ENCODE data around the gene PLCE1. TPM values are rescaled to one million over a fixed set of nuclear protein-coding genes. Genes with fewer than 3 reads are reported as not detected.
"Not testable (repeated sequence)": the region's sequence is repeated elsewhere in the genome, so short reads cannot be mapped to it uniquely, and the experiment has no call there.

Gene PLCE1
- total and polyA plus RNA-seq, 7 experiments from 2014 or later, result 0.03 to 0.30 (median 0.14) TPM; not detected in 3

- CTCF ChIA-PET, result not testable (repeated sequence)
These were observed 23.2 kb upstream of the PLCE1 start for GRCh38 chr10:93970433-93971010.

GRCh38 chr10:93973748-93974445 is 19.8 kb upstream of the PLCE1 start:
- Histone ChIP-seq H3K27ac (ENCODE audit: low read depth, low read length) (no peak overlapping the region), H3K4me3 (ENCODE audit: low read length) (no peak overlapping the region), H3K27me3 (ENCODE audit: control insufficient read depth in 2 of 2, insufficient read depth in 2 of 2, low read length in 2 of 2) (no peaks in the 10 kb centered on the region), H3K9me3 (ENCODE audit: control insufficient read depth in 2 of 3, low read length in 3 of 3) (no peaks in the 10 kb centered on the region), H3K36me3 (ENCODE audit: control insufficient read depth in 2 of 3, insufficient read depth in 3 of 3, low read length in 3 of 3) (no peaks in the 10 kb centered on the region), H3K4me1 (ENCODE audit: control insufficient read depth in 2 of 2, insufficient read depth in 2 of 2, low read length in 2 of 2) (no peaks in the 10 kb centered on the region)
- CTCF ChIA-PET, result interaction anchor here (0.7 kb wide), 1 partner anchor 993 kb away, joined by 3 read pairs; no protein-coding TSS in a partner anchor
- Mint-ChIP-seq H3K27me3 (peaks cover 2 to 9% (median 3%) of the 10 kb centered on the region in 5 donors), H3K9me3 (peaks cover 0 to 17% (median 2%) of the 10 kb centered on the region in 11 donors), H3K4me3 (no peak overlapping the region), H3K36me3 (peaks cover 0 to 3% (median 0%) of the 10 kb centered on the region in 5 donors), H3K27ac (no peak overlapping the region), H3K4me1 (no peaks in the 10 kb centered on the region)
- intact Hi-C loops (cut with micrococcal nuclease), result no loop called here
- DNase-seq (no peak), ATAC-seq (no peak)
- POLR2A ChIA-PET, result no interaction called here

More at GRCh38 chr10:93970433-93971010, 23.2 kb upstream of the PLCE1 start:
- DNase-seq; H3K27me3 ChIP-seq (ENCODE audit: control insufficient read depth in 2 of 2, insufficient read depth in 2 of 2, low read length in 2 of 2); H3K27ac ChIP-seq (ENCODE audit: low read depth, low read length); ATAC-seq; H3K9me3 ChIP-seq (ENCODE audit: control insufficient read depth in 2 of 3, low read length in 3 of 3); intact Hi-C loops (cut with micrococcal nuclease); H3K4me1 ChIP-seq (ENCODE audit: control insufficient read depth in 2 of 2, insufficient read depth in 2 of 2, low read length in 2 of 2); H3K36me3 ChIP-seq (ENCODE audit: control insufficient read depth in 2 of 3, insufficient read depth in 3 of 3, low read length in 3 of 3); H3K4me3 ChIP-seq (ENCODE audit: low read length); H3K4me3 Mint-ChIP-seq; H3K4me1 Mint-ChIP-seq; H3K36me3 Mint-ChIP-seq; H3K27me3 Mint-ChIP-seq; H3K27ac Mint-ChIP-seq; POLR2A ChIA-PET: not testable (repeated sequence)
- peaks cover 0 to 17% (median 5%) of the 10 kb centered on the region in 11 donors for H3K9me3 Mint-ChIP-seq

- Histone ChIP-seq H3K27me3 (ENCODE audit: control insufficient read depth in 2 of 2, insufficient read depth in 2 of 2, low read length in 2 of 2) (no peaks in the 10 kb centered on the region), H3K27ac (ENCODE audit: low read depth, low read length) (no peak overlapping the region), H3K36me3 (ENCODE audit: control insufficient read depth in 2 of 3, insufficient read depth in 3 of 3, low read length in 3 of 3) (no peaks in the 10 kb centered on the region), H3K4me1 (ENCODE audit: control insufficient read depth in 2 of 2, insufficient read depth in 2 of 2, low read length in 2 of 2) (no peaks in the 10 kb centered on the region), H3K4me3 (ENCODE audit: low read length) (no peak overlapping the region), H3K9me3 (ENCODE audit: control insufficient read depth in 2 of 3, low read length in 3 of 3) (no peaks in the 10 kb centered on the region)
- Mint-ChIP-seq H3K4me1 (no peaks in the 10 kb centered on the region), H3K27me3 (peaks cover 2 to 22% (median 12%) of the 10 kb centered on the region in 5 donors), H3K9me3 (peaks cover 0 to 6% (median 0%) of the 10 kb centered on the region in 11 donors), H3K36me3 (peaks cover 0 to 3% (median 0%) of the 10 kb centered on the region in 5 donors), H3K4me3 (no peak overlapping the region), H3K27ac (no peak overlapping the region)
- ChIA-PET POLR2A (no interaction called here), CTCF (no interaction called here)
- ATAC-seq, result no peak
- no peak for DNase-seq
- intact Hi-C loops (cut with micrococcal nuclease), result no loop called here
These were observed 16.3 kb upstream of the PLCE1 start for GRCh38 chr10:93977442-93977841.

GRCh38 chr10:93980486-93980885 is 13.2 kb upstream of the PLCE1 start:
- no peaks in the 10 kb centered on the region for H3K27me3 ChIP-seq (ENCODE audit: control insufficient read depth in 2 of 2, insufficient read depth in 2 of 2, low read length in 2 of 2)
- peaks cover 0 to 5% (median 0%) of the 10 kb centered on the region in 11 donors for H3K9me3 Mint-ChIP-seq
- no peaks in the 10 kb centered on the region for H3K4me1 ChIP-seq (ENCODE audit: control insufficient read depth in 2 of 2, insufficient read depth in 2 of 2, low read length in 2 of 2)
- DNase-seq (no peak), ATAC-seq (no peak)
- H3K36me3 Mint-ChIP-seq, result no peaks in the 10 kb centered on the region
- H3K27ac Mint-ChIP-seq, result no peak overlapping the region
- POLR2A ChIA-PET, result no interaction called here
- intact Hi-C loops (cut with micrococcal nuclease), result no loop called here
- H3K27me3 Mint-ChIP-seq, result peaks cover 2 to 25% (median 10%) of the 10 kb centered on the region in 5 donors
- H3K9me3 ChIP-seq (ENCODE audit: control insufficient read depth in 2 of 3, low read length in 3 of 3), result no peaks in the 10 kb centered on the region
- no peaks in the 10 kb centered on the region for H3K36me3 ChIP-seq (ENCODE audit: control insufficient read depth in 2 of 3, insufficient read depth in 3 of 3, low read length in 3 of 3)
- H3K4me1 Mint-ChIP-seq, result no peaks in the 10 kb centered on the region
- no peak overlapping the region for H3K4me3 ChIP-seq (ENCODE audit: low read length)
- H3K4me3 Mint-ChIP-seq, result no peak overlapping the region
- H3K27ac ChIP-seq (ENCODE audit: low read depth, low read length), result no peak overlapping the region
- CTCF ChIA-PET, result no interaction called here

- POLR2A ChIA-PET, result no interaction called here
- Histone ChIP-seq H3K27me3 (ENCODE audit: control insufficient read depth in 2 of 2, insufficient read depth in 2 of 2, low read length in 2 of 2) (peaks cover 0 to 8% of the 10 kb centered on the region in 2 donors), H3K4me3 (ENCODE audit: low read length) (no peak overlapping the region), H3K4me1 (ENCODE audit: control insufficient read depth in 2 of 2, insufficient read depth in 2 of 2, low read length in 2 of 2) (no peaks in the 10 kb centered on the region), H3K9me3 (ENCODE audit: control insufficient read depth in 2 of 3, low read length in 3 of 3) (no peaks in the 10 kb centered on the region), H3K36me3 (ENCODE audit: control insufficient read depth in 2 of 3, insufficient read depth in 3 of 3, low read length in 3 of 3) (no peaks in the 10 kb centered on the region), H3K27ac (ENCODE audit: low read depth, low read length) (no peak overlapping the region)
- Mint-ChIP-seq H3K9me3 (peaks cover 0 to 18% (median 0%) of the 10 kb centered on the region in 11 donors), H3K4me1 (peaks cover 0 to 12% (median 6%) of the 10 kb centered on the region in 7 donors), H3K36me3 (peaks cover 0 to 5% (median 0%) of the 10 kb centered on the region in 5 donors), H3K27me3 (peaks cover 49 to 63% (median 59%) of the 10 kb centered on the region in 5 donors), H3K4me3 (no peak overlapping the region), H3K27ac (no peak overlapping the region)
- CTCF ChIA-PET, result no interaction called here
- ATAC-seq (no peak), DNase-seq (no peak)
- intact Hi-C loops (cut with micrococcal nuclease), result no loop called here
These were observed 2.6 kb upstream of the PLCE1 start for GRCh38 chr10:93991114-93991513.

- Histone ChIP-seq H3K27me3 (ENCODE audit: control insufficient read depth in 2 of 2, insufficient read depth in 2 of 2, low read length in 2 of 2) (peaks cover 0 to 10% of the 10 kb centered on the region in 2 donors), H3K4me1 (ENCODE audit: control insufficient read depth in 2 of 2, insufficient read depth in 2 of 2, low read length in 2 of 2) (no peaks in the 10 kb centered on the region), H3K4me3 (ENCODE audit: low read length) (no peak overlapping the region), H3K27ac (ENCODE audit: low read depth, low read length) (no peak overlapping the region), H3K9me3 (ENCODE audit: control insufficient read depth in 2 of 3, low read length in 3 of 3) (no peaks in the 10 kb centered on the region), H3K36me3 (ENCODE audit: control insufficient read depth in 2 of 3, insufficient read depth in 3 of 3, low read length in 3 of 3) (no peaks in the 10 kb centered on the region)
- H3K4me3 Mint-ChIP-seq, result no peak overlapping the region
- ChIA-PET POLR2A (no interaction called here), CTCF (no interaction called here)
- H3K36me3 Mint-ChIP-seq, result peaks cover 0 to 5% (median 0%) of the 10 kb centered on the region in 5 donors
- H3K27me3 Mint-ChIP-seq, result peaks cover 54 to 67% (median 64%) of the 10 kb centered on the region in 5 donors
- no peak overlapping the region for H3K27ac Mint-ChIP-seq
- peaks cover 0 to 12% (median 6%) of the 10 kb centered on the region in 7 donors for H3K4me1 Mint-ChIP-seq
- H3K9me3 Mint-ChIP-seq, result peaks cover 0 to 18% (median 1%) of the 10 kb centered on the region in 11 donors
- ATAC-seq (no peak), DNase-seq (no peak)
- intact Hi-C loops (cut with micrococcal nuclease), result no loop called here
These were observed 2.0 kb upstream of the PLCE1 start for GRCh38 chr10:93991596-93992284.
